Fibroblast of villous mesenchyme (primary cell): ENCODE results near the gene MEG3. TPM values are rescaled to one million over a fixed set of nuclear protein-coding genes. Genes with fewer than 3 reads are reported as not detected.
A peak's percentile ranks its signal among the peaks of the same experiment; 100 is the strongest.

ENCODE experiments used
- DNase-seq: peaks from one replicate; pipeline ENCODE4 v3.0.0-alpha.2; 2010; ENCODE audit warnings: low read depth
- H3K4me3 ChIP-seq: 2 replicates; pipeline ENCODE4 v1.5.1; 2011; ENCODE audit warnings: low read depth, mild to moderate bottlenecking, low read length
- total RNA-seq: library from RNA; depleted of rRNA; stranded (reverse); fragments of >200 nt; gene quantifications from 2 replicates; pipeline ENCODE4 v1.2.3, GENCODE V29; 2012
- TF ChIP-seq, protein P1 (sequence below): IDR thresholded peaks from 2 replicates; pipeline ENCODE4 v1.5.1; 2012; ENCODE audit warnings: low read depth, mild to moderate bottlenecking, low read length; ENCODE audit not compliant: insufficient read depth

Gene MEG3
- total RNA-seq, 1 donor, result 187 TPM

DNA sequence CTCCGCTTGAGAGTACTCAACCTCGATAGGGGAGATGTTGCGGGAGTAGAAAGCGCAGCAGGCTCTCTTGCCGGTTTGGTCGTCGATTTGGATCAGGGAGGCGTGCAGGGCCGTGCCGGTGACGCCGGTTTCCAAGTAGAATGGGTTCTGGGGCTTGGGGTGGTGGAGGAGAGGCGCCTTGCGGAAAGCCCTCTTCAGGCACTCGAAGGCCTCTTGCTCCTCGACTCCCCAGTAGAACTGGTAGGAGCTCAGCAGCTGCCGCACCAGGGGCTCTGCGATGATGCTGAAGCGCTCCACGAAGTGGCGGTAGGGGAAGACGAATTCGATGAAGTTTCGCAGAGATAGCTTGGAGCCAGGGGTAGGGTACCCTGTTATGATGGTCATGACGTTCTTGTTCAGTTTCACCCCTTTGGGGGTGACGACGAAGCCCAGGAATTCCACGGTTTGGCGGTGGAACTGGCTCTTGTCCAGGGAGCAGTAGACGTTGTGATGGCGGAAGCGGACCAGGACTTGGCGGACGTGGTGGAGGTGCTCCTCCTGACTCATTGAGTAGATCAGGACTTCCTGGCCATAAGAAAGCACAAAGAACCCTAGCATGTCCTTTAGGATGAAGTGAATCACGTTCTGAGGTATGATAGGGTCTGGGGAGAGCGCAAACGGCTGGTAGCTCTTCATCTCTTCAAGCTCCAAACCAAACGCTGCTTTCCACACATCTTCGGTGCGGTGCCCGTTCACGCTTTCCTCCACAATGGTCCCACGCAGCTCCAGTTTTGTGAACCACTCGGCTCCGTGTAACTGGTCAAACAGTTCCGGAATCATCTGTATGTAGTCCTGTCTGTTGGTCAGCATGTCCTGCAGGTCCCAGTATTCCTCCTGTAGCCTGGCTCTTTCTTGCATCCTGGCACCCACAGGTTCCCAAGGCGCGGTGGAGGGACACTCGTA, 56.4 kb downstream of the MEG3 start:
- DNase-seq, result no peak
- TF ChIP-seq, protein P1, sequence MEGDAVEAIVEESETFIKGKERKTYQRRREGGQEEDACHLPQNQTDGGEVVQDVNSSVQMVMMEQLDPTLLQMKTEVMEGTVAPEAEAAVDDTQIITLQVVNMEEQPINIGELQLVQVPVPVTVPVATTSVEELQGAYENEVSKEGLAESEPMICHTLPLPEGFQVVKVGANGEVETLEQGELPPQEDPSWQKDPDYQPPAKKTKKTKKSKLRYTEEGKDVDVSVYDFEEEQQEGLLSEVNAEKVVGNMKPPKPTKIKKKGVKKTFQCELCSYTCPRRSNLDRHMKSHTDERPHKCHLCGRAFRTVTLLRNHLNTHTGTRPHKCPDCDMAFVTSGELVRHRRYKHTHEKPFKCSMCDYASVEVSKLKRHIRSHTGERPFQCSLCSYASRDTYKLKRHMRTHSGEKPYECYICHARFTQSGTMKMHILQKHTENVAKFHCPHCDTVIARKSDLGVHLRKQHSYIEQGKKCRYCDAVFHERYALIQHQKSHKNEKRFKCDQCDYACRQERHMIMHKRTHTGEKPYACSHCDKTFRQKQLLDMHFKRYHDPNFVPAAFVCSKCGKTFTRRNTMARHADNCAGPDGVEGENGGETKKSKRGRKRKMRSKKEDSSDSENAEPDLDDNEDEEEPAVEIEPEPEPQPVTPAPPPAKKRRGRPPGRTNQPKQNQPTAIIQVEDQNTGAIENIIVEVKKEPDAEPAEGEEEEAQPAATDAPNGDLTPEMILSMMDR, result no peak
- no peak overlapping the region for H3K4me3 ChIP-seq

- TF ChIP-seq, protein P1, result no peak
- no peak overlapping the region for H3K4me3 ChIP-seq
- no peak for DNase-seq
Measured at GRCh38 chr14:100882991-100883788, 57.3 kb downstream of the MEG3 start.

- TF ChIP-seq, protein P1, result no peak
- DNase-seq, result no peak
- H3K4me3 ChIP-seq, result no peak overlapping the region
Measured at GRCh38 chr14:100883789-100884101, 57.8 kb downstream of the MEG3 start.

DNA sequence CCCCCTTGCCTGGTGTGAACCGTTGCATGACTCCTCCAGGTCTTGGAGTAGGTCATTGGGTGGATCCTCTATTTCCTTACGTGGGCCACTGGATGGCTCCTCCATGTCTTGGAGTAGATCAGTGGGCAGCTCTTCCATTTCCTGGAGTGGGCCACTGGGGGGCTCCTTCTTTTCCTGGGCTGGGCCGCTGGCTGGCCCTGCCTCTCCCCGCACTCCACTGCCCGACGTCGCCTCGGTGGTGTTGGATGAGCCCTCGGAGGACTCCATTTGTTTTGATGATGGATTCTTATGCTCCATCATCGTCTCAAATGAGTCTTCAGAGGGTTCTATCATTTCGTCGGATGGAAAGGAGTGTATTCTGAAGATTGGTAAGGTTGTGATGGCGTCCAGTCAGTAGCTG, 58.5 kb downstream of the MEG3 start:
- no peak for DNase-seq
- H3K4me3 ChIP-seq, result no peak overlapping the region
- TF ChIP-seq, protein P1, result no peak

DNA sequence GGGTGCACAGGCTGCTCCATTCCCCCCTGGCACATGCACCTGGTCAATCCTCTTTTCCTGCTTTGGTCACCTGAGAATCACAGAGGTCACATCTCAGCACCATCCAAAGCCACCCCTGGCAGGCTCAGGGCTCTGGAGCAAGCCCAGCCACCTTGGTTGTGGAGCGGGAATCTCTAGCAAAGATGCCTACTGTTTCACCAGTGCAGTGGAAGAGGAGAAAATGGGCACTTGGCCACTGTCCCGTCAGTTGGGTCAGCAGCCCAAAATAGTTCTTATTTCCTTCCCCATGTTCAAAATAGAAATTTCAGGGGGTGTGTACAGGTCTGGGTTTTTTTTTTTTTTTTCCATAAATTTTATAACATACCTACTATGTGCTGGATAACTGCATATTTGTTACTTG, 59.3 kb downstream of the MEG3 start:
- TF ChIP-seq, protein P1, result no peak
- no peak overlapping the region for H3K4me3 ChIP-seq
- DNase-seq, result no peak

DNA sequence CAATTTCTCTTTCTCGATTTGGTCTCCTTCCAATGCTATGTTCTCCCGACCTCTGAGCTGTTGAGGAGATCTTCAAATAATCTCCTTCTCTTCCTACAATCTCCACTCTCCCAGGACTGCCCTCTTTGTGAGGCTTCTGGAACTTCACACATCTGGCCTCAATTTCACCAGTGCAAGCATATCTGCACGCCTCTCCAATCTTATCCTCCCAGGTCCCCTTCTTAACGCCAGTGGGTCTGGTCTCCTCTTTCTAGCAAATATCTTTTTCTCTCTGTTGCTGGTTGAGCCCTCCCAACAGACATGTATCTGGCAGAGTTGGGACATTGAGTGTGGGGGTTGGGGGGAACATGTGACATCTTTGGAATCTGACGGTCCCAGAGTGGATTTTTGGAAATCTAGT, 59.7 kb downstream of the MEG3 start:
- DNase-seq, result no peak

More for the DNA sequence above, 59.7 kb downstream of the MEG3 start:
- TF ChIP-seq, protein P1, result peak; percentile 4
- no peak overlapping the region for H3K4me3 ChIP-seq
